SU-DHL-6 (cell line): ENCODE measurements around the gene PCDHB6.
A peak's percentile ranks its signal among the peaks of the same experiment; 100 is the strongest.
"Not testable (repeated sequence)": the region's sequence is repeated elsewhere in the genome, so short reads cannot be mapped to it uniquely, and the experiment has no call there.

Experiments used
- H2AFZ ChIP-seq: fragments of 200-600 bp; sonication (generic); 2 replicates; pipeline ENCODE4 v1.6.1; 2014; ENCODE audit warnings: low read depth, mild to moderate bottlenecking, moderate library complexity, mixed read lengths, antibody characterized with exemption, low read length; ENCODE audit not compliant: severe bottlenecking
- H3F3A ChIP-seq: fragments of 200-600 bp; shearing (Covaris generic); 2 replicates; pipeline ENCODE4 v1.6.0; 2016; ENCODE audit warnings: antibody characterized with exemption, mild to moderate bottlenecking; ENCODE audit not compliant: insufficient read depth
- H3K27ac ChIP-seq: fragments of 200-600 bp; sonication (generic); 2 replicates; pipeline ENCODE4 v1.5.1; 2016; ENCODE audit warnings: low read depth, mild to moderate bottlenecking, low read length, moderate library complexity, mixed read lengths
- H3K27me3 ChIP-seq: fragments of 200-600 bp; sonication (generic), shearing (Covaris generic); 2 replicates; pipeline ENCODE4 v1.6.0; 2014; ENCODE audit warnings: mild to moderate bottlenecking, low read length
- H3K36me3 ChIP-seq: fragments of 200-600 bp; sonication (generic); 2 replicates; pipeline ENCODE4 v1.6.1; 2014; ENCODE audit warnings: mild to moderate bottlenecking, low read length, mixed read lengths
- H3K4me2 ChIP-seq: fragments of 300-600, 200-600 bp; shearing (Covaris generic), sonication (generic); 2 replicates; pipeline ENCODE4 v1.6.0; 2014; ENCODE audit warnings: low read length, low read depth, mild to moderate bottlenecking; ENCODE audit not compliant: poor library complexity, severe bottlenecking
- H3K4me3 ChIP-seq: fragments of 200-600 bp; sonication (generic); 2 replicates; pipeline ENCODE4 v1.5.1; 2014; ENCODE audit warnings: antibody characterized with exemption, low read length, mild to moderate bottlenecking, mixed read lengths; ENCODE audit not compliant: insufficient read depth, poor library complexity, severe bottlenecking
- H3K79me2 ChIP-seq: fragments of 200-600 bp; sonication (generic); 2 replicates; pipeline ENCODE4 v1.6.1; 2014; ENCODE audit warnings: mild to moderate bottlenecking, low read length, moderate library complexity; ENCODE audit not compliant: insufficient read depth
- H3K9ac ChIP-seq: fragments of 200-600 bp; sonication (generic); 2 replicates; pipeline ENCODE4 v1.7.0; 2014; ENCODE audit warnings: mild to moderate bottlenecking, low read length
- H3K9me2 ChIP-seq: fragments of 200-600 bp; sonication (generic); replicated peaks from 2 replicates; pipeline ENCODE4 v1.6.1; 2014; ENCODE audit warnings: low read length; ENCODE audit not compliant: insufficient read depth
- H3K9me3 ChIP-seq: fragments of 200-600 bp; sonication (generic); 2 replicates; pipeline ENCODE4 v1.6.1; 2014; ENCODE audit warnings: low read length, mixed read lengths; ENCODE audit not compliant: insufficient read depth
- H4K20me1 ChIP-seq: fragments of 200-600 bp; sonication (generic); 2 replicates; pipeline ENCODE4 v1.6.1; 2014; ENCODE audit warnings: low read depth, mild to moderate bottlenecking, antibody characterized with exemption, low read length, moderate library complexity, mixed read lengths
- EZH2phosphoT487 ChIP-seq: fragments of 200-600 bp; sonication (generic), shearing (Covaris generic); conservative IDR thresholded peaks from 2 replicates; pipeline ENCODE4 v1.6.1; 2018; ENCODE audit warnings: mild to moderate bottlenecking, antibody characterized with exemption, low read length, moderate library complexity, mixed read lengths
- TF ChIP-seq, protein P1 (sequence below): fragments of 200-600 bp; sonication (generic); IDR thresholded peaks from one replicate; pipeline ENCODE4 v1.5.1; 2017; ENCODE audit warnings: antibody characterized with exemption, mild to moderate bottlenecking, low read length, moderate library complexity; ENCODE audit not compliant: insufficient read depth, poor library complexity, severe bottlenecking

Gene PCDHB6

DNA sequence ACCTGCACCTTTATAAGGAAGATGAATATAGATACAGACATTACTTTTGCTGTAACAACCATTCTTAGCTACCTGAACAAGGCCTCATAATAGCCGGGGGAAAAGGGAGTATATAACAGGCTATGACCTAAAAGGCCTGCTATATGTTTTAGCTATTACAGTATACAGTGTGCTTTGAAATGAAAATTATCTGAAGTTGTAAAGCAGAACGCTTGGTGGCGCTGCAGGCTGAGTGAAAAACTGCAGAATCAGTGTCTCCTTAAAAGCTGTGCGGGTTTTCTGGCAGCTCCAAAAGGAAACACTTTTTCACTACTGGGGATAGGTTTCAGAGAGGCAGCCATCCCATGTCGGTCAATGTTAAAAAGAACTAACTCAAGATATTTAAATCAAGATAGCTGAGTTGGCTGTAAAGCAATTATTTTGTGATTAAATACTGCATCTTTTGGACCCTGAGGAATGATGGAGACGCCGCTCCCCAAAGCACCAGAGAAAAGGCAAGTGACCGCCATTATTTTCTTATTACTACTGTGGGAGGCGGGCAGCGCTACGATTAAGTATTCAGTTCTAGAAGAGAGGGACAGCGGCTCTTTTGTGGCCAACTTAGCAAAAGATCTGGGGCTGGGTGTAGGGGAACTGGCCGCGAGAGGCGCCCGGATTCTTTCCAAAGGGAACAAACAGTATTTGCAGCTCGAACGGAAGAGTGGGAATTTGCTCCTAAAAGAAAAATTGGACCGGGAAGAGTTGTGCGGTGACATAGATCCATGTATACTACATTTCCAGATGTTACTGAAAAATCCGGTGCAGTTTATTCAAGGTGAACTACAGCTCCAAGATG is 5.9 kb downstream of the PCDHB6 start:
- no peaks in the 10 kb centered on the region for H3K9me3 ChIP-seq
- no peaks in the 10 kb centered on the region for H4K20me1 ChIP-seq
- no peaks in the 10 kb centered on the region for H3F3A ChIP-seq
- H2AFZ ChIP-seq = no peak overlapping the region
- no peak overlapping the region for H3K4me2 ChIP-seq
- H3K27ac ChIP-seq = no peak overlapping the region
- H3K36me3 ChIP-seq = no peaks in the 10 kb centered on the region
- H3K9ac ChIP-seq = no peak overlapping the region
- H3K79me2 ChIP-seq = no peaks in the 10 kb centered on the region
- TF ChIP-seq, protein P1, sequence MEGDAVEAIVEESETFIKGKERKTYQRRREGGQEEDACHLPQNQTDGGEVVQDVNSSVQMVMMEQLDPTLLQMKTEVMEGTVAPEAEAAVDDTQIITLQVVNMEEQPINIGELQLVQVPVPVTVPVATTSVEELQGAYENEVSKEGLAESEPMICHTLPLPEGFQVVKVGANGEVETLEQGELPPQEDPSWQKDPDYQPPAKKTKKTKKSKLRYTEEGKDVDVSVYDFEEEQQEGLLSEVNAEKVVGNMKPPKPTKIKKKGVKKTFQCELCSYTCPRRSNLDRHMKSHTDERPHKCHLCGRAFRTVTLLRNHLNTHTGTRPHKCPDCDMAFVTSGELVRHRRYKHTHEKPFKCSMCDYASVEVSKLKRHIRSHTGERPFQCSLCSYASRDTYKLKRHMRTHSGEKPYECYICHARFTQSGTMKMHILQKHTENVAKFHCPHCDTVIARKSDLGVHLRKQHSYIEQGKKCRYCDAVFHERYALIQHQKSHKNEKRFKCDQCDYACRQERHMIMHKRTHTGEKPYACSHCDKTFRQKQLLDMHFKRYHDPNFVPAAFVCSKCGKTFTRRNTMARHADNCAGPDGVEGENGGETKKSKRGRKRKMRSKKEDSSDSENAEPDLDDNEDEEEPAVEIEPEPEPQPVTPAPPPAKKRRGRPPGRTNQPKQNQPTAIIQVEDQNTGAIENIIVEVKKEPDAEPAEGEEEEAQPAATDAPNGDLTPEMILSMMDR = peak; percentile 22
- TF ChIP-seq EZH2phosphoT487 = no peak
- H3K4me3 ChIP-seq = no peak overlapping the region
- no peaks in the 10 kb centered on the region for H3K27me3 ChIP-seq
- no peaks in the 10 kb centered on the region for H3K9me2 ChIP-seq

DNA sequence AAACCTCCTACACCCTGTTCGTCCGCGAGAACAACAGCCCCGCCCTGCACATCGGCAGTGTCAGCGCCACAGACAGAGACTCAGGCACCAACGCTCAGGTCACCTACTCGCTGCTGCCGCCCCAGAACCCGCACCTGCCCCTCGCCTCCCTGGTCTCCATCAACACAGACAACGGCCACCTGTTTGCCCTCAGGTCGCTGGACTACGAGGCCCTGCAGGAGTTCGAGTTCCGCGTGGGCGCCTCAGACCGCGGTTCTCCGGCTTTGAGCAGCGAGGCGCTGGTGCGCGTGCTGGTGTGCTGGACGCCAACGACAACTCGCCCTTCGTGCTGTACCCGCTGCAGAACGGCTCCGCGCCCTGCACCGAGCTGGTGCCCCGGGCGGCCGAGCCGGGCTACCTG is 7.5 kb downstream of the PCDHB6 start:
- H3F3A ChIP-seq, H4K20me1 ChIP-seq, H3K79me2 ChIP-seq, H3K9me3 ChIP-seq, H3K9me2 ChIP-seq, H3K9ac ChIP-seq, H3K4me3 ChIP-seq, H2AFZ ChIP-seq, H3K4me2 ChIP-seq, H3K27me3 ChIP-seq, H3K27ac ChIP-seq, H3K36me3 ChIP-seq: not testable (repeated sequence)

DNA sequence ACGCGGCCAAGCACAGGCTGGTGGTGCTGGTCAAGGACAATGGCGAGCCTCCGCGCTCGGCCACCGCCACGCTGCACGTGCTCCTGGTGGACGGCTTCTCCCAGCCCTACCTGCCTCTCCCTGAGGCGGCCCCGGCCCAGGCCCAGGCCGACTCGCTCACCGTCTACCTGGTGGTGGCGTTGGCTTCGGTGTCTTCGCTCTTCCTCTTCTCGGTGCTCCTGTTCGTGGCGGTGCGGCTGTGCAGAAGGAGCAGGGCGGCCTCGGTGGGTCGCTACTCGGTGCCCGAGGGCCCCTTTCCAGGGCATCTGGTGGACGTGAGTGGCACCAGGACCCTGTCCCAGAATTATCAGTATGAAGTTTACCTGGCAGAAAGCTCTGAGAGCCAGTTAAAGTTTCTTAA is 8.0 kb downstream of the PCDHB6 start:
- H3K4me3 ChIP-seq, H3K27ac ChIP-seq, H3K36me3 ChIP-seq, H4K20me1 ChIP-seq, H2AFZ ChIP-seq, H3K79me2 ChIP-seq, H3K9ac ChIP-seq, H3K4me2 ChIP-seq, H3K9me3 ChIP-seq, H3K9me2 ChIP-seq, H3K27me3 ChIP-seq, H3F3A ChIP-seq: not testable (repeated sequence)

DNA sequence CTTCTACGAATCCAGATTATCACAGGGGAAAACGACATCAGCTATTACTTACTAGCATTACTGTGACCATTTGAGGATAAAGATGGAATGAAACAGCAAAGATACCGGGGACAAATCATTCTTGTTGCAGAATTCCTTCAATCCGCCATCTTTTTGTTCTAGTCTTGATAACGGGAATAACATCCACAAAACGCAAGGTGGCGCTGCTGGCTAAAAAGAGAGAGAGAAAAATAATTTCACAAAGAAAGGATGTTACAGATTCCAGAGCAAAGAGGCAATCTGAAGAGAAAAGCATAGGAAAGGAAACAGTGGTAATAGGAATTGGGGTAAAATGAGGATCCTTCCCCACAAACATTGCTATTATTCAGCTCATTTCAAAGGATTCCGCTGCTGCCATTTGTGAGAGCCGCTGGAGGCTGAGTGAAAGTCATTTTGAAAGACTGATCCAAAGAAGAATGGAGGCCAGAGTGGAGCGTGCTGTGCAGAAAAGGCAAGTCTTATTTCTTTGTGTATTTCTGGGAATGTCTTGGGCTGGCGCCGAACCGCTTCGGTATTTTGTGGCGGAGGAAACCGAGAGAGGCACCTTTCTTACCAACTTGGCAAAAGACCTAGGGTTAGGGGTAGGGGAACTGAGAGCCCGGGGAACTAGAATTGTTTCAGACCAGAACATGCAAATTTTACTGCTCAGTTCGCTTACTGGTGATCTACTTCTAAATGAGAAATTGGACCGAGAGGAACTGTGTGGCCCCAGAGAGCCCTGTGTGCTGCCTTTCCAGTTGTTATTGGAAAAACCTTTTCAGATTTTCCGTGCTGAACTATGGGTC is 22.7 kb downstream of the PCDHB6 start, which contains the start of gene PCDHB7:
PCDHB7 (plus strand) TSS at position 264 of the 824 bp plus-strand sequence; CDS start at position 456, 192 bp downstream.
- H3K9ac ChIP-seq = no peak within 1 kb of the TSS
- no peaks in the 10 kb centered on the region for H3K79me2 ChIP-seq
- H3F3A ChIP-seq = no peaks in the 10 kb centered on the region
- H3K27me3 ChIP-seq = peaks cover 3% of the 10 kb centered on the region; the same call in 1 of the 2 replicates
- no peak within 1 kb of the TSS for H2AFZ ChIP-seq
- peak within 1 kb of the TSS; percentile 22 for H3K4me2 ChIP-seq
- H3K27ac ChIP-seq = no peak within 1 kb of the TSS
- no peaks in the 10 kb centered on the region for H3K9me2 ChIP-seq
- no peaks in the 10 kb centered on the region for H3K36me3 ChIP-seq
- no peaks in the 10 kb centered on the region for H3K9me3 ChIP-seq
- H4K20me1 ChIP-seq = no peaks in the 10 kb centered on the region; the same call in 1 of the 2 replicates
- TF ChIP-seq, protein P1 = peak; percentile 75
- no peak for TF ChIP-seq EZH2phosphoT487
- H3K4me3 ChIP-seq = no peak within 1 kb of the TSS

DNA sequence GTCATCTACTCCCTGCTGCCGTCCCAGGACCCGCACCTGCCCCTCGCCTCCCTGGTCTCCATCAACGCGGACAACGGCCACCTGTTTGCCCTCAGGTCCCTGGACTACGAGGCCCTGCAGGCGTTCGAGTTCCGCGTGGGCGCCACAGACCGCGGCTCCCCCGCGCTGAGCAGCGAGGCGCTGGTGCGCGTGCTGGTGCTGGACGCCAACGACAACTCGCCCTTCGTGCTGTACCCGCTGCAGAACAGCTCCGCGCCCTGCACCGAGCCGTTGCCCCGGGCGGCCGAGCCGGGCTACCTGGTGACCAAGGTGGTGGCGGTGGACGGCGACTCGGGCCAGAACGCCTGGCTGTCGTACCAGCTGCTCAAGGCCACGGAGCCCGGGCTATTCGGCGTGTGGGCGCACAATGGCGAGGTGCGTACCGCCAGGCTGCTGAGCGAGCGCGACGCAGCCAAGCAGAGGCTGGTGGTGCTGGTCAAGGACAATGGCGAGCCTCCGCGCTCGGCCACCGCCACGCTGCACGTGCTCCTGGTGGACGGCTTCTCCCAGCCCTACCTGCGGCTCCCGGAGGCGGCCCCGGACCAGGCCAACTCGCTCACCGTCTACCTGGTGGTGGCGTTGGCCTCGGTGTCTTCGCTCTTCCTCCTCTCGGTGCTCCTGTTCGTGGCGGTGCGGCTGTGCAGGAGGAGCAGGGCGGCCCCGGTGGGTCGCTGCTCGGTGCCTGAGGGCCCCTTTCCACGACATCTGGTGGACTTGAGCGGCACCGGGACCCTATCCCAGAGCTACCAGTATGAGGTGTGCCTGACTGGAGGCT is 24.6 kb downstream of the PCDHB6 start:
- H3K9me3 ChIP-seq, H3K9me2 ChIP-seq, H3K9ac ChIP-seq, H3K4me2 ChIP-seq, H2AFZ ChIP-seq, H4K20me1 ChIP-seq, H3K27me3 ChIP-seq, H3K27ac ChIP-seq, H3K36me3 ChIP-seq, H3K4me3 ChIP-seq, H3K79me2 ChIP-seq, H3F3A ChIP-seq: not testable (repeated sequence)
